GM11168 (cell line): ENCODE results near the gene KCNH5.
"Not testable (repeated sequence)": the region's sequence is repeated elsewhere in the genome, so short reads cannot be mapped to it uniquely, and the experiment has no call there.

Experiments
- in situ Hi-C: fragments of 300-500 bp; cut with MboI; formaldehyde crosslinking; loops from one replicate; pipeline ENCODE4 v1.12.0; 2022; ENCODE audit warnings: low sequenced_read_pairs; ENCODE audit not compliant: unreplicated experiment

The KCNH5 gene

DNA sequence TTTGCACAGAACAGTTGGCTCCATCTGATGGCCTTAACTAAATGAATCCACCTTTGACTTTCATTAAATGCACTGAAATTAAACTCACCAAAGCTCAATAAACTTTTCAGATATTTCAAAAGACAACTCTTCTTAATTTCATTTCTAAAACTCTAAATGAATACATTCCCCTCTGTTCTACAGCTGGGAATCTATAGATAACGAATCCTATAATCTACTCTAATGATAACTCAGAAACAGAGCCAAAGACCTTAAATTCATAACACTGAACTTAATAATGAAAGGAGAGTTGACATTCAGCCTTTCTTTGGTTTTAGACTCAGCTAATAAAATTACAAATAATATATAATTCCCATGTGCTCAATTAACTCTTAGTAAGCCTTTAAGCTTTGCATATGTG, 150.5 kb downstream of the KCNH5 start:
- in situ Hi-C loops = no loop called here

DNA sequence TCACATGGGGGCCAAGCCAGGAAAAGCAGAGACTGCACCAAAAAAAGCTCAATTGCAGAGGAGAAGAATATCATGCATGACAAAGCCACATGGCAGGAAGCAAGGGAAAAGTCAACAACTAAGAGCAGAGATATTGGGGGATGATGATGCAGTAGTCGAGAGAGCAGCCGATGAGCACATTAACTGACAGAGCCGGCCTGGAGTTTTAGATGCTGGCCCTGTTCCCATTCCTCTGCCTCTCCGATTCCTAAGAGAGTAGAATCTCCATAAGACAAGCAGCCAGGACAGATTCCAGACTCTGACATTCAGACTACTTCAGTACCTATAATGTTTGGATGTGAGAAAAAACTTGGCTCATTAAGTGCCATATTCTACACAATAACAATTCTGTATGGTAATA, 155.9 kb downstream of the KCNH5 start:
- in situ Hi-C loops = no loop called here

DNA sequence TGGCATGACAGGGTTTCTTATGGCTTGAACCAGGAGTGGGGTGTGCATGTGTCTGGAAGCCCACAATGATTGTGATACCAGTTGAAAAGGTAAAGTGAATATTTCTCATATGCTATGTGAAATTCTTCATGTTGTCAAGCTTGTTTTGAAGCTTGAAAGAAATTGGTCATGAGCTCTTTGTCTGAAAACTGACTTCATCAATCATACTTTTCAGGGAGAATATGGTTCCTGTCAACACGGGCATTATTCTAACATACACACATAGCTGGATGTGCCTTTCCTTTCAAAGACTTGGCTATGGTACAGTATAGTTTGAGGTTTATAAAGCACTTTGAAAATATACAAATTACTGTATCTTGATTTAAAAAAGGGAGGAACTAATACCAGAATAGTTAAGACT, 158.8 kb downstream of the KCNH5 start:
- in situ Hi-C loops = no loop called here

DNA sequence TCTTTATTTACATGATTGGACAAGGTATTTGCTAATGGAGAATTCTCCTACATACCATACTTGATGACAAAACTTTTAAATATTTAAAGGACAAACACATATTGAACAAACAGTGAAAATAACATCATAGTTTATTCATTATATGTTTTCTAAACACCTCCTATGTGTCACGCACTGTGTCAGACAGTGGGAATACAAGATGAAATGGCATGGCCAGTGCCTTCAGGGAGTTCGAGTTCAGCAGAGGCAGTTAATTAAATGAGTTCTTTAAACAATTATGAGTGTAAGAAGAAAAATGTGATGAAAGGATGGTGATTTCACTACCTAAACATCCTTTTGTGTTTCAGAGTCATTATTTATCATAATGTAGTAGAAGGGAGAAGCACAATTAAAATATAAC, 159.8 kb downstream of the KCNH5 start:
- in situ Hi-C loops = no loop called here

DNA sequence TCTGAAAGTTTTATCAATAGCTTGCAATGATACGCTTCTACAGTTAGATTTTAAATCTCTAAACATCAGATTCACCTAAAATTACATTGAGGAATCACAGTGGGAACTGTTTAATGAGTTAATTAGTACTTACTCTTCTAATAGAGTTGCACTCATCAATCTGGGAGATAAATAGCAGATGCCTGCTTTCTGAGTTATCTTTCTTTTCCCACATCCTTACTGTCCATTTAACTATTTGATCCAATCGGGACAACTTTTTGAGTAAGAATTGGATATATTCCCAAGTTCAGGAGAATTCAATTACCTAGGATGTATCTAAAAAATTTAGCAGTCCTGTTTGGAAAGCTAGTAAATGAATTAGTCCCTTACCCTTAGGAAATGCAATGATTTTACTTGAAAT, 162.3 kb downstream of the KCNH5 start:
- in situ Hi-C loops = no loop called here

DNA sequence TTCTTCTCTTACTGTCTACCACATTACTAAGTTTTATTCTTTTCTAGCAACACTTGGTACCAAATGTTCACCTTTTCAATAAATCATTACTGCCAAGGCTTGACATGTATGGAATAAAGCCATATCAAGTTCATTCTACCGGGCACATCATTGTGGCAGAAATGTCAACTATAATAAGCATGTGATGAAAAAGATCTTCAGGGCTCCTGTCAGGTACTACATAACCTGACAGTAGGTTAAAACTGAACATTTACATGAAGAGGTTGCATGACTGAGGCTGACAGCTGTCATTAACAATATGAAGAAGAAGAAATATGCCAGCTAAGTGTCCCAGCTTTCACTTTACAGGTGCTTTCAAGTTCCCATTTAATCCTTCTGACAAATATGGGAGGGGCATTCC, 178.9 kb downstream of the KCNH5 start:
- in situ Hi-C loops = no loop called here

DNA sequence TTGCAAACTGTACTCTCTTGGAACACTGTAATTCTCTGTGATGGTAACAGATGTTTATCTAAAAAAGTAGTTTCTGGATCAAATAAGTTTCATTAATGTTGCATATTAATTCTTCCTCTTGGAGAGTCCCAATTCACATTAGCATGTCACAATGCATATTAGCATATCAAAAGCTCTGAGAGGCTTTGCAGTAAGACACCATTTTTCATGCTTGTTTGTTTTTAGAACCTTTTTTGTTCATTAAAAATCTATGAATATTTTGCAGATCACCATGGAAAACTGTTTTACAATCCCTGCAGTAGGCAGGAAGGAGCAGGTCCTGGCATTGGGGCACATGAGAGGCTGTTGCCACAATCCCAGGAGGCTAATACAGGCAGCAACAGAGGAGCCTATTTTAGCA, 180.7 kb downstream of the KCNH5 start:
- in situ Hi-C loops = no loop called here

DNA sequence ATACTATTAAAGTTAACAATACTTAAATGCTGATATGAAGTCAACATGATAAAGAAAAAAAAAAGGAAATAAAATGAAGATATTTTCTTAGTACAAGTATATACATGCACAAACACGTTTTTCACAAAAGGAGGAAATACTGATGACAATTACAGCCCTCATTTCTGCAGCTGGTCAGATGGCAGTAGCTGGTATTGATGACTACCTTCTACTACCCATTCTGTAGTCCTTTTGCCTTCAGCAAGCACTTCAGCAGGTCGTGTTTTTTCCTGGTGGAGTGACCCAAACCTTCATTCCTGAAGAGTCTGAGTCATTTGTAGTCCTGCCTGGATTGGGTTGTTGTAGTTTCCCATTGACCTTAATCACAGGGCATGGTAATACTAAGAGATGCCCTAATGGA, 187.2 kb downstream of the KCNH5 start:
- in situ Hi-C loops = not testable (repeated sequence)

DNA sequence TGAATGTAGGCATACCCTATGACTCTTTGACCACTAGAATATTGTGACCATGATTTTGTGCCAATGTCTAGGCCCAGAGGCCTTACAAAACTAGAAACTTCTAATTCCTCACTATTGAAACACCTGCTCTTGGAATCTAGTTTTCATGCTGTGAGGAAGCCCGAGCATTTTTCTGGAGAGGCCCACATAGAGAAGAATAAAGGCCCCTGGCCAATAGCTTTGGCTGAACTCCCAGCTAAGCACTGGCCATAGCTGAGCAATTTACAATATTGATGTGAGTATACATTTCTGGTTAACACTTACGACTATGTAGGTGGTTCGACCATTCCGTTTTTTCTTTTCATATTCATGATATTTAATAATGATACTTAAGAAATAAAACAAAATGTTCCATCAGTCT, 190.3 kb downstream of the KCNH5 start:
- in situ Hi-C loops = no loop called here

DNA sequence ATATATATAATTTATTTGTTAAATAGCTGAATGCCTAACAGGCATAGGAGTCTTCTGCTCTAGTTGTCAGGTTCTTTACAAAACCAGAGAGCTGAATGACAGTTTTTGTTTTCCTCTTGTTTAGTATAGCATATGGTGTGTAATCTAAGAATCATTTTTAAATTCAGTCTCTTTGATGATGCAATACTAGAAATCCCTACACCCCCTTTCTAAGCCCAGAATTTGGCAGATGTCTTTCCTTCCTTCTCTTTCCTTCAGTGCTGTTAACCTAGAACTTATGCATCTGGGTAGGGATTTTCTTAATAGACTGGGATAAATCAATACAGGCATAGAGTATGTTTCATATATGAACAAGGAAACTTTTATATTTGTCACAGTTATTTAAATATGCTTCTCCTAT, 198.1 kb downstream of the KCNH5 start:
- in situ Hi-C loops = no loop called here

DNA sequence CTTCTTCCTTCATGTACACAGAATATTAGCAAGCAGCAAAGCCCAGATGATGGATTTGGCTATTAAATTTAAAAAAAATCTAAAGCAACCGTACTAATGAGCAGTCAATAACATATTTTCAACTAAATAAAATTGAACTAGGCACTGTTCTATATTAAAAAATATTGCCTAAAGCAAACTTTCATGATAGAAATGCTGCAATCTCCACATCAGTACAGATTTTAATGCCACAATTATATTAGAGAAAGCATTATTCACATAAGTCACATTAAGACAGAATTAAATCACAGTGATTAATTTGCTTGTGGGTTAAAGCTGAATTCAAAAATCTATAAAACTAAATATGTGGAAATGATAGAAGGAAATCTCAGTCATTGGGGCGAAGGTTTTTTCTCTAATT, 200.7 kb downstream of the KCNH5 start:
- in situ Hi-C loops = no loop called here

DNA sequence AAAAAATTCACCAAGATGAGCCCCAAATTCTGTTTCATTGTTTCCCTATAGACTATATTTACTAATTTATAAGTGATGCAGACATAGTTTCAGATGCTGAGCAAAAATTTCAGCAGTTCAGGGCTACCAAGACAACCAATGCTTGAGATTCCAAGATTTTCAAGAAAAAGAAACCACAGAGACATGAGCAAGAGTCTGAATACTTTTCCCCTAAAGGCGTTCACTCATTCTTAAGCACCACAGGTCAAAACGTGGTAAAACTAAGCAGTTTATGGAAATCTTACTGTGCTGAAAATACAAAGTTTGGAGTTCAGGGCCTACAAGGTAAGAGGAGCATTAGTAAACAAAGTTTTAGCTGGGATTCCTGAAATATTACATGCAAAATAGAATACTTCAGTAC, 221.2 kb downstream of the KCNH5 start:
- in situ Hi-C loops = no loop called here

DNA sequence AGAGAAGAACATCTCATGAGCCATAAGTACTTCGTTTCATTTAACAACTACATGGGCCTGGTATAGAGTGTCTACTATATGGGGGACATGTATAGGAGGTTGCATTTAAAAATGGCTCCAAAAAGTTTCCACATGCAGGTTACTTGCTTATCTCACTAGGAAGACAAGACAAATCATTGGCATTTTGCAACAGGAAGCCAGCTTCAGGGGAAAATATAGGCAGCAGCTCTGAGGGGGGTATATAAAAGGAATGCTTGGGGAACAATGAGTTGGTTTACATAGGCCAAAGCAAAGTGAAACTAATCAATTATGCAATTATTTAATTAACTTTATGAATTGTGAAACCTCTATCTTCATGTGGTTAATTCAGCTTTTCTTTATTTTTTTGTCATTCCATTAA, 225.3 kb downstream of the KCNH5 start:
- in situ Hi-C loops = no loop called here

DNA sequence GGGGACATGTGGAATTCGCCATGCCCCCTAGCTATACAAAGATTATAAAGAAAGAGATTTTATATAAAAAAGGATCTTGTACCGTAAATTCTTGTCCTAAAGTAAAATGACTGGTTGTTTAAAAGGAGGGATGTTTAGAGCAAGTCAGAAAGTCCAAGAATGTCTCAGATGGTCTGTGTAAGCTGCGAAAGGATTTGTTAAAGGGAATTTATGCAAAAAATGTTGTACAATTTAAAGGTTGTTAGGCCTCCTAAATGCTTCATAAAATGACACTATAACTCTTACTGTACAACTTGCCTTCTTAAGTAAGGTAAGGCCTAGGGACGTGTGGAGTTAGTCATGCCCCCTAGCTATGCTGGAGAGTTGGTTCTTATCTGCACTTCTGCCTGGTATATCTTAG, 237.6 kb downstream of the KCNH5 start:
- in situ Hi-C loops = no loop called here

DNA sequence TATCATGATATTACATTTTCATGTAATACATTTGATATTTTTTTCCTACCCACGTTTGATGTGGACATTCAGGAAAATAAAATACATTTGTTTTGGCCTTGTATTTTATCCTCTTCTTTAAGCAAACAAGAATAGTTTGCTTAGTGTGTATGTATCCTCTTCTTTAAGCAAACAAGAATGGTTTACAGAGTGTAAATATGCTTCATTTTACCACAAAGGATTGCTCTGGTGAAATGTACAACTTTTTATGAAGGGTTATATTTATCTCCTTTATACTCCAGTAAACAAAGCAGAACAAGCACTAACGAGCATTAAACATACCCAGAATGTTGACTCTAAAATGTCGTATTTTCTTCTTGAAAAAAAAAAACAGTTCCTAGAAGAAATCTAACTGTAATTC, 244.7 kb downstream of the KCNH5 start:
- in situ Hi-C loops = no loop called here

DNA sequence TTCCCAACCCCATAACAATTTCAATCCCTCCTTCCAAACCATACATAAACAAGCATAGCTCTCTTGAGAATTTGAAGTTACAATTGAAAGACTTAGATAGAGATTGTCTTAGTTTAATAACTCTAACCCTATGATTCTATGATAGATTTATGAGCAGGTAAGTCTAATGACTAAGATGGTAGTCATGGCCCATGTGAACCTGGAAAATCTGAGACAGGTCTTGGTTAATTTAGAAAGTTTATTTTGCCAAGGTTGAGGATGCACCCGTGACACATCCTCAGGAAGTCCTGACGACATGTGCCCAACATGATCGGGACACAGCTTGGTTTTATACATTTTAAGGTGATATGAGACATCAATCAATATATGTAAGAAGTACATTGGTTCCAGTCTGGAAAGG, 248.8 kb downstream of the KCNH5 start:
- in situ Hi-C loops = no loop called here

DNA sequence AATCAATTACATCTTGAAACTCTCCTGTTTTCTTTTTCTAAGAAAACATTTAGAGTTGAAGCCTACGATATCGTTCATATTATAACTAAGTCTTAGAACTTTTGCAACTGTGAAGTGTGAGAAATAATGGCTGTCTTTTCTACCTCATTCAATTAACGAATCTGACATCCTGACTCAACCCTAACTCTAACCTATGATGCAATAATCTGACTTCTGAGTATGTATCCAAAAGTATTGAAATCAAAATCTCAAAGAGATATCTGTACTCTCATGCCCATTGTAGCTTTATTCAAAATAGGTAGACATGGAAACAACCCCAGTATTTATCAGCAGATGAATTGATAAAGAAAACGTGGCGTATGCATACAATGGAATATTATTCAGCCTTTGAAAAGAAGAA, 252.7 kb downstream of the KCNH5 start:
- in situ Hi-C loops = no loop called here

DNA sequence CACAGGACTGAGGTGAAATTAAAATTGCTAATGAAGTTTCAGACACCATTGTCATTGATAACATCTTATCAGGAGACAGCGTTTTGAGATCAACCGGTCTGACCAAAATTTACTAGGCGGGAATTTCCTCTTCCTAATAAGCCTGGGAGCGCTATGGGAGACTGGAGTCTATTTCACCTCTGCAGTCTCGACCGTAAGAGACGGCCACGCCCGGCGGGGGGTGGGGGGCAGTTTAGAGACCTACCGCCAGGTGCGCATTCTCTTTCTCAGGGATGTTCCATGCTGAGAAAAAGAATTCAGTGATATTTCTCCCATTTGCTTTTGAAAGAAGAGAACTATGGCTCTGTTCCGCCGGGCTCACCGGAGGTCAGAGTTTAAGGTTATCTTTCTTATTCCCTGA, 263.9 kb downstream of the KCNH5 start:
- in situ Hi-C loops = not testable (repeated sequence)

DNA sequence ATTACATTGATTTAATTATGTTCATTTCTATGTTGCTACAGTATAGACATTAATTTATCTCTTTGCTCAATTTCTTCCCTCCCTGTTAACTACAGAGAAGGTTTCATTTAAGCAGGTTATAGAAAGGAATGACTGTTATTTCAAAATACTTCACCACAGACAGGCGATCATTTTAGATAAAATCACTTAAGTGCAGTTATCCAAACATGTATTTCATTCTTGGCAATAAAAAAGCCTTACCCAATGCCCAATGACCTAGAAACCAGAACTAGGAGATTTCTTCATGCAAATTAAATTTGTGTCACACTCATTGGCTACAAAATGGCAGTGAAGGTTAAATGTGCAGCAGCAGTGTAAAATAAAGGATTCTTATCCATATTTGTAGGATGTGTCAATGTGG, 266.4 kb downstream of the KCNH5 start:
- in situ Hi-C loops = no loop called here

DNA sequence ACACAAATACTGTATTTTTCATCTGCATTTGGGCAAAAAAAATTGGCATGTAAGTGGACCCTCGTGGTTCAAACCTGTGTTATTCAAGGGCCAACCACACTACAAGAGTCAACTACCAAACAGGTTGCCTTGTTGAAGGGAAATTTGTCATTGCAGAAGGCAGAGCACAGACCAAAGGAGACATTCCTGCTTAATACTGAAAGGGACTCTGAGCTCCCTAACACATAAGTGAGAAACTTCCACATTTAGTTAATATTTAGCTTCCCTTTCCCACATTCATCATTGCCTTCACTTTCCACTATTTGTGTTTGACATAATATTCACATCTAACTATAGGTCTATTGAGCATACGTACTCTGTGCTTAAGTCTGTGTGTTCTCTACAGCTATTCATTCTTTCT, 266.9 kb downstream of the KCNH5 start:
- in situ Hi-C loops = no loop called here

DNA sequence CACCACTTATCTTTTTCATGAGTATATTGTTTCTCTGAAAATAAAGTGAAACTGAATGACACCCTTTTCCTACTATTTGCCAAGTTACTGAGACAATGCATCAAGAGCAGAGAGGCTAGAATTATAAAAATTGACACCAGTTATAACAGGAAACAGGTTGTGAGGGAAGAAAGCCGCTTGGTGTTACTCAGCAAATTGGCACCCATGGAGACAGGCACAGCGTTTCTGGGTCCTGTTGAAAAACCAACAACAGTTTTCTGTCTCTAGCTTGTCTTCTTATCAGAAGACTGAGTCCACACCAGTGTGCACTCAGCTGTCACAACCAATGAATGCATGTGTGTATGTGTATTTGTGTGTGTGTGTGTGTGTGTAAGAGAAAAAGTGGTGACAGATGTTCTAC, 267.7 kb downstream of the KCNH5 start:
- in situ Hi-C loops = no loop called here

DNA sequence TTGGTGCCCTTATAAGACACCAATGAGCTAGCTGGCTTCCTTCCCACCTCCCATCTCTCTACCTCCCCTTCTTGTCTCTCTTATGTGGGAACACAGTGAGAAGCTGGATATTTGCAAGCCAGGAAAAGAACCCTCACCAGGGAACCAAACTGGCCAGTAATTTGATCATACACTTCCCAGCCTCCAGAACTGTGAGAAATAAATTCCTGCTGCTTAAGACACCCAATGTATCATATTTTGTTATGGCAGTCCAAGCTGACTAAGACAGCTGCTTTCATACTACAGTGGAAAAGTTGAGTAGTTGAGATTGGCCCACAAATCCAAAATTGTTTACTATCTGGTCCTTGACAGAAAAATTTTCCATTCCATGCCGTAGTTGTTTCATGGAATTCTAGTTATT, 269.0 kb downstream of the KCNH5 start:
- in situ Hi-C loops = no loop called here

DNA sequence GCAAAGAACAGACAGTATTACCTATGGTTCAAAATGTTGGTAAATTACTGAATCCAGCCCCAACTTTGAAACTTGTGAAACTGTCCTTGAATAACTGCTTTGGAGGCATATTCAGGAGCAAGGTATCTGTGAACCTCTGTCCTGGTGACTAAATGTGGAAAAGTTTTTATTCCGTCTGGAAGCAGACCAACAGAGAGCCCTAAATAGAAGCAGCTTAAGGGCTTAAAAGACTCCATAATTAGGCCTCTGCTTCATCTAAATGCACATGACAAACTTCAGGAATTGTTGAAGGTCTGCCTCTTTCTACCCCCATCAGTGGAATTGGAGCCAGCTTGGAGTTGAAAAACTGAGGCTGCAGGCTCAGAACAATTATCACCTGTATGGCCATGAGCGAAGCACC, 276.5 kb downstream of the KCNH5 start:
- in situ Hi-C loops = no loop called here
